Measurements from ENCODE around the gene WDR6.
A peak's percentile ranks its signal among the peaks of the same experiment; 100 is the strongest.

Gene WDR6

DNA sequence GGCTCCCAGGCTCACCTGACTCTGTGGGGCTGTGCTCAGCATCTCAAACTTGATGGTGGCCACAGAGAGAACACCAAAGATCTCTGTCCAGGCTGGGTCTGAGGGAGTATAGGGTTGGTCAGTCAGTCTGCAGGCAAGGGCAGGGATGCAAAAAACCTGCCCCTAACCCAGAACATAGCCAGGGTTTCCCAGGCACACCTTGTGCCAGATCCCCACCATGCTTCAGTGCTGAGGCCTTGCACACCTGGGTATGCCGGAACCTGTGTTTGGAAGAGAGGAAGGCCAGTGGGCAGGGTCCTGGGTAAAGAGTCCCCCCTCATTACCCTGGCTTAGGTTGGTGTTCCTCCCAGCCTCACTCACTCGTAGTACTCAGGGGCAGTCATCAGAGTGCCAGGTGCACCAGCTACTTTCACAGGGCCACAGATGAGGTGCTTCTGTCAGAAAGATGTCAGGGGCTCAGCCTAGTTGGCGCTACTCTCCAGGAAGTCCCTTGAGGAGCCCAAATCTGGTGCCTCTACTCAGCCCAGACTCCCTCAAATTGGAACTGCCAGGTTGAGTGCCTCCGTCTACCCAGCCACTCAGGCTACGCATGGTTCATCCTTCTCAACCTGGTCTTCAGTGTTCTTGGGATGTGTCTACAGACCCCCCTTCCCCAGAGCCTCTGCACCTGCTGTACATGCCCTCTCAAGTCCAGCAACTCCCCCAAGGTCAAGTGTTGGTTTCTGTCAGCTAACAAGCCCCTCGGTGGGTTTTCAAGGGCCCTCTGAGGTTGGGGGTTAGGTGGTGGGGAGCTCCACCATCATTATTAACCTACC lies 9.4 kb downstream of the WDR6 start:
- no peak for DNase-seq

DNA sequence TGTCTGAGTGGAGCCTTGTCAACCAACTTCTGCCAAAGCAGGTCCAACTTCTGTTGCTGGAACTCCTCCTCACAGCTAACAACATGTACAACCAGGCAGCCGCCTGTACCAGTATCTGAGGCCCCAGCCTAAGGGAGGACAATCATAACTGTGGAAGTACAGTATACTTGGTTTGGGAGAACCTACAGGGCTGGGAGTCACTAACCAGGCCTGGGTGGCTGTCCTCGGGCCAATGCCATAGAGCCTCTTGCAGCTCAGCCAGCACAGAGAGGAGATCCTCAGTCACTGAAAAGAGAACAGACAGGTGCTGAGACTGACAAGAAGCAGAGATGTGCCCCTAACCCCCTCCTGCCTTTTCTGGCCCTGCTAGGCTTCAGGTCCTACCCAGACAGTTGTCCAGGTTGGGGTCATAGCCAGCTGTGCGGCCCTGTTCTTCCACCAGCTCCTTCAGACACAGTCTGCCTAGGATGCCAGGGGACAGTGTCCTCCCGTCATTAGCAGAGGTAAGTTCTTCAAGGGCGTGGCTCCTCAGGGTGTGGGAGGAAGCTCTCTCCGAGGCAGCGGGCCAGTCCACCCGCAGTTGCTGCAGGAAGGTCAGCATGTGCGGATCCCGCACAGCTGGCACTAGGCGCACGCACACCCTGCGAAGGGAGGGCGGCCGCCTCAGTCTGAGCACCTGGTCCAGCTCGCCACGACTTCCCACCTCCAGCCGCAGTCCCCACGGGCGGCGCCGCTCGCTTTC lies 10.2 kb downstream of the WDR6 start:
- no peak for DNase-seq

DNA sequence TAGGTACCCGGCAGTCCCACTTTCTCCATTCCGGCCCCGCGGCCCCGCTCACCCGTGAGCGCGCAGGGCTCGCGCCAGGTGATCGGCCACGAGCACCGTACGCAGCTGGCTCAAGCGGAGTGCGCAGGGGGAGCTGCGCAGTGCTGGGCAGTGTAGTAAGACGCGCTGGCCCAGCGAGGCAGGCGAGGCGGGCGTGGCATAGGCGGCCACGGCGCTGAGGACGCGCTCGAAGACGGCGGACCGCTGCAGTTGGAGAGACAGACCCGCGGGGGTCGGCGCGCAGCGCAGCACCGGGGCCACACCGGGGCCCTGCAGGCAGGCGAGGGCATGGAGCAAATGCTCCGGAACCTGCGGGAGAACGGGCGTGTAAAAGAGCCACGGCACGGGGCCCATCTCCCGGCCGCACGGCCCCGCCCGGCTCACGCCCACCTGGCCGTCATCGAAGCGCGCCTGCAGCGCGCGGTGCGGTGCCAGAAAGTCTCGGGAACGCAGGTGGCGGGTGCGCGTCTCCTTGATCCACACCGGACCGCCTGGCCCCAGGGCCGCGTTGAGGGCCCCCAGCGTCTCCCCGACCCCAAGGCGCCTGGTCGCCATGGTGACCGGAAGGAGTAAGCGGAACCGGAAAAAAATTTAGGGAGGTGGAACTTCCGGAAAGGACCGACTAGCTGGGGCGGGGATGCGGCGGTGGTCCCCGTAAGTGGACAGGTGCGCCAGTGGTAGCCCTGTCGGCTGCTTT lies 10.9 kb downstream of the WDR6 start, which contains the start of gene DALRD3:
TSS of gene DALRD3 (minus strand) at position 610 of the 736 bp plus-strand sequence. CDS start at position 594, 16 bp downstream.
- DNase-seq, result peak; percentile 89

DNA sequence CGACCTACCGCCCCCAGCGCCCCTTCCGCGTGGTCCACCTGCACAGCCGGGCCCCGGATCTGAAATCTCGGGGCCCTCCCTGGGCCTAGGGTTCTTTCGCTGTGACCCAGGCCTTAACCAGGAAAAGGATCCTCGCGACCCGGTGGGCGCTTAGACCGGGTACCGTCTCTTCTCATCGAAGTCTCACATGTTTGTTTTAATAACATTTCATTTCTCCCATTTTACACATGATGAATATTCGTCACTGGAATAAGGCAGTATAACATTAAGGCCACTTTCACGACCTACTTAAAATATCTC lies 11.5 kb downstream of the WDR6 start:
- no peak for DNase-seq

DNA sequence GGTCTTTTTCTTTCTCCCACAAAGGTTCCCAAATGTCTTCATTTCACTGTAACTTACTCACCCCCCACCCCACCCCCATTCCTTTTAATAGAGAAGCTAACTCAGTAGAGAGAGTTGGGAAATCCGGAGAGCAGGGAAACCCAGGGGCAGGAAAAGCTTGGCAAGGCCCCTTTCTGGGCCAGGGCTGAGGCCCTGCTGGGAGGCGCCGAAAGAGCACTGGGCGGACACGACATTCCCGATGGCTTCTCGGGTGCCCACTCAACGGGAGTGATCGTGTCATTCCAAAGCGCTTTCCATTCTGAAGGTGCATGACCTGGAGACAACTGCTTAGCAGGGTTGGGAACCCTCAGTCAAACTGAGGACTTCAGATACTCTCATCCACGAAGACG lies 12.7 kb downstream of the WDR6 start:
- no peak for DNase-seq

DNA sequence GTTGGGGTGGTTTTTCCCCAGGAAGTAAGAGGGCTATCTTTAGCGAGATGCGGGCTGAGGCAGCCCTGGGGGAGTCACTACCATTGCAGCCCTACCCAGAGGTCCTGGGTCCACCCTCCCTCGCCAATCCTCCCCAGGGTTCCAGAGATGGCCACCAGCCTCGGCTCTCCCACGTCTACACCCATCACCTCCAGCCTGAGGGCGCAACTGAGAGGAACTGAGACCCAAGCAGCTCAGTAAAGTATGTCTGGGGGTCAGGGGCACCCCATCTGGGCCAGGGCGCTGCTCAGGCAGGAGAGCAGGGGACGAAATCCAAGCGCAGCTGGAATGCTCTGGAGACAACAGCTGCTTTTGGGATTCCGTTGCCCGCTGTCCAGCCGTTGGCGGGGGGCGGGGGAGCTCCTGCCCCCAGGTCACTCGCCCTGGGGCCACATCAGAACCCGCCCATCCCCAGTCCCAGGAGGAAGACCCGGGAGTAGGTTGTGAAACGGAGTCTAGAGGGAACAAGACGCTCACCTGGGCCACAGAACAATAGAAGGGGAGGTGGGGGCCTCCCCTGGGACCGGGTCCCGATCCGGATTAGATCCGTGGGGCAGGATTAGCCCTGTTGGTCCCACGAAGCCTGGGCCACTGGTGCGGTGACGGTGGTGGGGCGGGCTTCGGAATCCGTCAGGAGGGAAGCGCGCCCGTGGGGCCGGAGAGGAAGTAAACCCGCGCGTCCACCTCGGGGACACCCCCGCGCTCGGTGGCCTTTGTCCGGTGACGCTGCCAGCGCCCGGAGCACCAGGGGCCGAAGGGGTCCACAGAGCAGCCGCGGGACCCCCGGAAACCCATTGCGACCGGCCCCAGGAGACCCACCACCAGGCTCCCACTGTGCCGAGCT lies 13.4 kb downstream of the WDR6 start:
- DNase-seq, result peak; percentile 52

DNA sequence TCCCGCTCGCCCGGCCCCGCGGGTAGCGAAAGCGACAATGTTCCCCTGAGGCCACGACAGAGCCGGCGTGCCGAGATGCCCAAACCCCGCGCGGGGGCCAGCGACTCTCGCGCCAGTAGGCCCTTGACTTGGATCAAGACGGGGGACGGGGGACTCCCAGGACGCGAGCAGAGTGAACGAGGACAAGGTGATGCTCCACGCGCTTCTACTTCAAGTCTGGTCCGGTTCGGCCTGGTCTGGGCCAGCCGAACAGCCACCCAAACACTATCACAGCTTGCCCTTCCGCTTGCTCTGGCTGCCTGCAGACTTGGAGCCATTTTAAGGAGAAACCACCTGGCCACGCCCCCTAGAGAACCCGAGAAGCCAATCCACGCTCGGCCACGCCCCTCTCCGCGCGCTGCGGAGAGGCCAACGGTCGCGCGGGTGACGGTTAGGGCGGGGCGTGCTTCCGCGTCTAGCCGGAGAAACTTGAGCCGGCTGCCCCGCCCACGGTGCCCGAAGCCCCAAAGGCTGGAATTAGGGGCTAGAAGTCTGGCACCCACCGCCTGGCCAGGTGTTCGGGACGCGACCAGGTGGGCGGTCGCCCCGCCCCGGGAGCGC lies 14.1 kb downstream of the WDR6 start:
- DNase-seq, result peak; percentile 99

DNA sequence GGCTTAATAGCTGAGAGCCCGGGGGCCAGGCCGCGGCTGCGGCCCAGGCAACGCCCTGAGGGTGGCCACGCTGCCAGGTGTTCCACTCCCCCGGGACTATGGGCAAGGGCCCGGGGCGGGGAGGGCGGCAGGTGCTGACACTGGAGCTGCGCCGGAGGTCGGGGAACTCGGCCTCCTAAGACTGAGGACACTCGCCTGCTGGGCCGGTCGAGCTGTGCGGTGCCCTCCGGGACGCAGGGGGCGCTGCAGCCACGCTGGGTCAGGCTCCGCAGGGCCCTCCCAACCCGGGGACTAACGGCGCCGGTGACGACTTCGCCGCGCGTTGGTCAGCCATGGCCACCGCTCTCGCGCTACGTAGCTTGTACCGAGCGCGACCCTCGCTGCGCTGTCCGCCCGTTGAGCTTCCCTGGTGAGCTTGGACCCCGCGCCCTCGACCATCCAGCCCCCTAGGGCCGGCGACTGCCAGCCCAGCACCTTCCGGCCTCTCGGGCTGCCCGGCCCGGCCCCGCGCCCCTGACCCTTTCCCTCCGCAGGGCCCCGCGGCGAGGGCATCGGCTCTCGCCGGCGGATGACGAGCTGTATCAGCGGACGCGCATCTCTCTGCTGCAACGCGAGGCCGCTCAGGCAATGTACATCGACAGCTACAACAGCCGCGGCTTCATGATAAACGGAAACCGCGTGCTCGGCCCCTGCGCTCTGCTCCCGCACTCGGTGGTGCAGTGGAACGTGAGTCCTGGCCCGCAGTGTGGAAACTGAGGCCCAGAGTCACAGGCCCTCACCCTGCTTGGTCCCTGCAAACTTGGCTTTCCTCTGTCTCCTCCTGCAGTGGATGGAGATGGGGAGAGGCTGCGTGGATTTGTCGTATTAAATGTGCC lies 14.9 kb downstream of the WDR6 start, which contains the start of gene NDUFAF3:
TSS of gene NDUFAF3 (plus strand) at position 309 of the 875 bp plus-strand sequence. CDS start at position 333, 24 bp downstream.
- peak; percentile 98 for DNase-seq

- DNase-seq, result no peak
These were observed 15.5 kb downstream of the WDR6 start for GRCh38 chr3:49022688-49023171.

GRCh38 chr3:49023775-49024174 lies 16.6 kb downstream of the WDR6 start:
- DNase-seq, result no peak

DNA sequence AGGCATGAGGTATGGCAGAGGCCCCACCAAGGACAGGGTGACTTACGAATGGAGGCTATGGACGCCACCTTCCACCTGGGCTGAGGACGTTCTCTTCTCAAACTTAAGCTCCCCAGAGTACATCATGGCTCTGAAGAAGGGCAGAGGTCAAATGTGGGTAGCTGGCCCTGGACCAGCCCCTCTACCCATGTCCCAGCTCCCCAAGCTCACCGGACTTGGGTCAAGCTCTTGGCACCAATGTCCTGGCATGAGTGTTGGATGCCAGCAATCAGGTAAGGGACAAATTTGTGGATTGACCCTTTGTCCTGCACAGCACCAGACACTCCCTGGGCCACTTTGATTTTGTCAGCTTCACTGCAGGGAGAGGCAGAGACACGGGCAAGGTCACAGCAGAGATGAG lies 17.3 kb downstream of the WDR6 start:
- DNase-seq, result no peak

DNA sequence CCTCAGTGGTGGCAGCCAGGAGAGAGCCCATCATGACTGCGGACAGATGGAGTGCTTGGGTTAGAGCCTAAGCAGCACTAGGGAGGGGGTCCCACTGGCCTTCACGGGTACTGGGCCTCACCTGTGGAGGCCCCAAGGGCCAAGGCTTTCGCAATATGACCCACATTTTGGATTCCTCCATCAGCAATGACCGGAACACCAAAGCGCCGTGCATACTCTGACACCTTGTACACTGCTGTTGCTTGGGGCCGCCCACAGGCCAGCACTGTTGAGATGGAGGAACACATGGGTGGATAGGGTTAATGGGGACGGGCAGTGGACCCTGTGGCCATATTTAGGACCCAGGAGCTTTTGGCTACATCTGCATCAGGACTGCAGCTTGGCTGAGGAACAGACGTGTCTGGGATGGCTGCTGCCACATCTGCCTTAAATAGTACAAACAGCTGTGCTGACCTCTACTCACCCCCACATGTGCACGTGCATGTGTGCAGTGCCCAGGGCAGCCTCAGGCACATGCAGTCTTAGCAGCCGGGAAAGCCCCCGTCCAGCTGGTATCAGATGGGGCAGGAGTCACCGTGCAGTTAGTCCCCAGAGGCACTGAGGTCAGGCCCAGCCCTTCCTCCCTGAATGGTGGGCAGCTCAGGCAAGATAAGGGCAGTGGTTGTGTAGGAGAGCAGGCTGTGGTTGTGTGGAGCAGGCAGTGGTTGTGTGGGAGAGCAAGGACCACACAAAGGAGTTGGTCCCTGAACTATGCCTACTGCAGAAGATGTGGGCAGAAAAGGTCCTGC lies 18.0 kb downstream of the WDR6 start:
- DNase-seq, result no peak

GRCh38 chr3:49025793-49026520 lies 18.8 kb downstream of the WDR6 start:
- DNase-seq, result no peak

GRCh38 chr3:49026536-49026935 lies 19.3 kb downstream of the WDR6 start:
- DNase-seq, result no peak

DNA sequence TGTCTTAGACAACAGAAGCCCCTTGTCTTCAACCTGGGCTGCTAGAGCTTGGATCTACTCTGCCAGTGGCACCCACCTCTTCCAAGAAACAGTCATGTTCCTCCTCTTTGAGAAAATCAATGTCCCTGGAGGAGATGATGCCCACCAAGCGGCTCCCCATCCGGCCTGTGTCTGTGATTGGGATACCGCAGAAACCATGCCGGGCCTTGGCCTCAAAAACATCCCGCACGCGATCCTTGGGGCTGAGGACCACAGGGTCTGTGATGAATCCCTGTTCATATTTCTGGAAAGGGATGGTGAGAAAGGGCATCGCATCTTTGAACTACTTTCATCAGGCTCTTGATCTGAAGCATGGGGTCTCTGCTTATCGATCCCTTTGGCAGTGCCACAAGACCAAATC lies 20.4 kb downstream of the WDR6 start:
- no peak for DNase-seq

DNA sequence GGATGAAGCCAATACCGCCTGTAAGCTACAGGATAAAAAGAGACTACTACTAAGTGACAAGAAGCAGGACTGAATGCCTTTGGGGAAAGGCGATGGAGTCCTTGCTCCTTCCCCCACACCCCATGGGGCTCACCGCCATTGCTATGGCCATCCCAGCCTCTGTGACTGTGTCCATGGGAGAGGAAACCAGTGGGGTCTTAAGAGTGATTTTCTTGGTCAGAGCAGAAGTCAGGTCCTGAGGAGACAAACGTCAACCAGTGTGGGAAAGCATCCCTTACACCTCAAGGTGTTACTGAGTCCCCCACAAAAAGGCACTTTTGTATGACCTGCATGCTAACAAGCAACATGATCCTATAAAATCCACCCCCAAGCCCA lies 21.1 kb downstream of the WDR6 start:
- no peak for DNase-seq

DNA sequence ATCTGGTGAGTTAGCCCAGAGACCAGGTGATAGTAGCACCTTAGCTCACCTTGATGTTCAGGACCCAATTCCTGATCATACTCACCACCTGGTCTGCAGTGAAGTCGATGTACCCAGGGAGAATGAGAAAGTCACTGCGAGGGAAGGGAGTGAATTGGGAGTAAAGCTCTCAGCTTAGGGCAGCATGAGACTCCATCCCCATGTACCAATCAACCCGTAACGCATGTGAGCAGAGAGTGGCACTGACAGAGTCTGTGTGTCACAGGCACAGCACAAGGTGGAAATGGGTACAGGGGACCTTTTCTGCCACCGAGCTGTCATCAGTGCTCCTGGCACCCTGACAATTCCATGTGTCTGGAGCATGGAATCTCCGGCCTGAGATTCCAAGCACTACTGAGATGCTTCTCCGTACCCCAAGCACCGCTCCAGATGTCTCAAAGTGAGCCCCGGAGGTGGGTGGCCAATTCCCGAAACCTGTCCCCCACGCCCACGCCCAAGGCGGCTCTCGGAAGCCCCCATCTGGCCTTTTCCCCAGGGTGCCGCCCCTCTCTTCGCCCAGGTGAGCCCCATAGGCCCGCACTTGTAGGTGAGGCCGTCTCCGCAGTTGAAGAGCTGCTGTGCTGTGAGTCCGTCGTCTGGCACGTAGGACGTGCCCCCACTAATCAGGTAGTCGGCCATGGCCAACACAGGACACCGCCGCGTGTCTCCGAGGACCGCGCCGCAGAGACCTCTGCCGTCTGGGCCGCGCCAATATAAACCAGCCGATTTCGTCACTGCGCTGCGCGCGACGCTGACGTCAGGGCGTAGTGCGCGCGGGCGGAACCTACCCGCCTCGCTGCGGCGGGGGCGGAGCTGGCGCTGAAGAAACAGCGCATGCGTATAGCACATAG lies 21.7 kb downstream of the WDR6 start, which contains the start of gene IMPDH2:
TSS of gene IMPDH2 (minus strand) at position 726 of the 890 bp plus-strand sequence. CDS start at position 678, 48 bp downstream.
- peak; percentile 96 for DNase-seq

- no peak for DNase-seq
These were observed 22.3 kb downstream of the WDR6 start for GRCh38 chr3:49029563-49029884.
